ENCODE measurements around the gene ACTL7B.

ACTL7B gene

GRCh38 chr9:108874058-108874788 is 18.4 kb upstream of the ACTL7B start:
- FAIRE-seq (no peak), DNase-seq (ENCODE audit: extremely low spot score, insufficient read length, low read depth) (no peak)

DNA sequence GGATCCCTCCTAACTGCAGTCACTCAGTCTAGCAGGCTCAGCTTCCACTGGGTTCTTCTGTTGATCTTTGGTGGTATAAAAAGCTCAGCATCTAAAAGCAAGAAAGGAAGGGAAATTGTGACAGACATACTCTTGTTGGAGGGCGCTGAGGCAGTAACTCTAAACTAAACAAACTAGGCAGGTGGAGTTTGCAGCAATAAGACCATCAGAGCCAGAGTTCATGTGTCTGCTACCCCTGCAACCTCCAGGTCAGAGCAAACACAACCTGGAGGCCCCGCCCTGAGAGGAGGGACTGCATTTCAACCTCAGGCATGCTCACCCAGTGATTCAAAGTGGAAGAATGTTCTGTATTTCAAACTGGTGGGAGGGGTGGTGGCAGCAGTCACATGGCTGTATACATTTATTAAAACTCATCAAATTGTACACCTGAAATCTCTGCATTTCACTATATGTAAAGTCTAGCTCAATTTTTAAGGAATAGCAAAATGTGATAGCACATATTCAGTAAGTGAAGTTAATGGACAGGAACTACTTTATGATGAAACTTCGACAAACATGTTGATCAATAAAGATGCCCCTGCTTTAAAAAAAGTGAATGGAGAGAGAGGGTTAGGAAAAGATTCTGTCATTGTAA is 13.4 kb upstream of the ACTL7B start:
- FAIRE-seq (no peak), DNase-seq (ENCODE audit: extremely low spot score, insufficient read length, low read depth) (no peak)

DNA sequence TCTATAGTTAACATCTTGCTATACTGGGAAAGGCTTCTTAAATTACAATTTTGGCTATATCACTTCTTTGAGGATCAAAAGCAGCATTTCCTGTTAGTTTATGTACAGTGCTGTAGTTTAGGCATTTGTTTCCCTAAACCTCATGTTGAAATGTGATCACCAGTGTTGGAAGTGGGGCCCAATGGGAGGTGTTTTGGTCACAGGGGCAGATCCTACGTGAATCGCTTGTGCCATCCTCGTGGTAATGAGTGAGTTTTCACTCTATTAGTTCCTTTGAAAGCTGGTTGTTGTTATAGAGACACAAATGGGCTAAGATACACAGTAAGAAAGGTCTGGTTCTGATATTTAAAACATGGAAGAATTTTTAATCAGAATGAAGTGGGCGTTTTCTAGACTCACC is 12.0 kb upstream of the ACTL7B start:
- FAIRE-seq (no peak), DNase-seq (ENCODE audit: extremely low spot score, insufficient read length, low read depth) (no peak)

GRCh38 chr9:108867116-108867515 is 11.3 kb upstream of the ACTL7B start:
- no peak for DNase-seq (ENCODE audit: extremely low spot score, insufficient read length, low read depth)
- FAIRE-seq: no peak

GRCh38 chr9:108866001-108866420 is 10.2 kb upstream of the ACTL7B start:
- no peak for DNase-seq (ENCODE audit: extremely low spot score, insufficient read length, low read depth)
- FAIRE-seq: no peak

DNA sequence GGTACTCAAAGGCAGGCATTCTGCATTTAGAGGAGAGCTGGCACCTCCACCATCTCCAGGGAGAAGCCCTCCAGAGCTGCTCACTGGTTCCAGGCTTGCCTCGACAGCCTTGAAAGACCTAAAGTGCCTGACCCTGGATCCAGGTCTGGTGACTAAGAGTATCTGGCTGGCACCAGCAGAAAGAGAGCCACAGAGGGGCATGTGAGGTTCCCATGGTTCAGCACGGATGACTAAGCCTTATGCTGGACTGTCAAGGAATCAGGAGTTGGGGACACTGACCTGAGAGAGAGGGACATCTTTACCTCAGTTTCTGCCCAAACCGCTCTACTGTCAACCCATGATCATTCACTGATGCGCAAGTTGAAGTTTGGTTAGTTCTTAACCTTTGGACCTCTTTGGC is 9.3 kb upstream of the ACTL7B start:
- no peak for DNase-seq (ENCODE audit: extremely low spot score, insufficient read length, low read depth)
- FAIRE-seq: no peak

GRCh38 chr9:108864446-108864845 is 8.7 kb upstream of the ACTL7B start:
- FAIRE-seq: no peak
- DNase-seq (ENCODE audit: extremely low spot score, insufficient read length, low read depth): no peak

- FAIRE-seq (no peak), DNase-seq (ENCODE audit: extremely low spot score, insufficient read length, low read depth) (no peak)
Observed at GRCh38 chr9:108863891-108864290, 8.1 kb upstream of the ACTL7B start.

GRCh38 chr9:108861997-108862396 is 6.2 kb upstream of the ACTL7B start, which contains the start of gene ACTL7A:
Gene ACTL7A (plus strand): TSS chr9:108862266. CDS start chr9:108862323, 57 bp downstream.
- DNase-seq (ENCODE audit: extremely low spot score, insufficient read length, low read depth) (no peak), FAIRE-seq (no peak)

GRCh38 chr9:108861464-108861863 is 5.7 kb upstream of the ACTL7B start:
- DNase-seq (ENCODE audit: extremely low spot score, insufficient read length, low read depth): no peak
- no peak for FAIRE-seq

DNA sequence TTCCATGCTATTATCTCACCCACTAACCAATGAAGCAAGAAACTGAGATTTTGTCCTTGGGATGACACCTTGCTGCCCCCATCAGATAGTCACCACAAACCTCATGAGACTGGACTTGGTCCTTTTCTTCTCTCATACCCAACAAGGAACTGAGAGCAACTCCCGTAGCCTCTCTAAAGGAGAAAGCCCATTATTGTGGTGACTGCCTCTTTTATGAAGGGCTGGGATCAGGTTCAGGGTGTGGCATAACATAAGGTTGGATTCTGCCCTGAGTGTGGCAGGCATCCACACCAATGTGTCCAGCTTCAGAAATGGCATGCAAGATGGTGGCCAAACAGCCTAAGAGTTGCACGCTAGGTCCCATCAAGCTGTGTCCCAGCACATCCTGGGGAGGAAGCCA is 5.0 kb upstream of the ACTL7B start:
- DNase-seq (ENCODE audit: extremely low spot score, insufficient read length, low read depth) (no peak), FAIRE-seq (no peak)

GRCh38 chr9:108860354-108860753 is 4.6 kb upstream of the ACTL7B start:
- FAIRE-seq: no peak

DNA sequence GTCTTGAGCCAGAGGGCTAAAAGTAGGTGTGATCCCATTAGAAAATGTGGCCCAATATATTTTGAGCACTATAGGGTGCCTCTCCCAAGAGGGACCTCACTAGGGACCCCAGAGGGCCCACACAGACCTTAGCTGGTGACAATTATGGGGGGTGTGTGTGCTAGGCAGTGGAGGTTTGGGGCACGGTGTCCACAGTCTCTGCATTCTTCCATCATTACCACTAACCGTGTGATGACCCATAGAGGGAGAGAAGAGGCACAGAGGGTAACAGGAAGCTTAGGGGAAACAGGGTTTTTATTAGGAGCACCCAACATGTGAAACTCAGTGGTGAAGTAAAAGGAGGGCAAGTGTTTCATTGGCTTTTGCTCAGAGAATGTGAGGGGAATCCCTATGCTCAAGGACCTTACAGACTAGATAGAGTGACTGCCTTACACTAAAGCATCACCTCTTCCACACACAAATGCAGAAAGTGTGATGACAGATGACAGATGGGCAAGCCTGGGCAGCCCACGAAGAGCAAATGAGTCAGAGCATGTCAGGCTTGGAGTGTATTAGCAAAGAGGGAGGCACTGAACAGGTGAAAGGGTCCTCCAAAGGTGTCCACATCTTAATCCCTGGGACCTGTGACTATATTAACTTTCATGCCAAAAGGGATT is 3.8 kb upstream of the ACTL7B start:
- FAIRE-seq: no peak
- DNase-seq (ENCODE audit: extremely low spot score, insufficient read length, low read depth): no peak

More at GRCh38 chr9:108860354-108860753, 4.6 kb upstream of the ACTL7B start:
- no peak for DNase-seq (ENCODE audit: extremely low spot score, insufficient read length, low read depth)

- FAIRE-seq (no peak), DNase-seq (ENCODE audit: extremely low spot score, insufficient read length, low read depth) (no peak)
Observed at GRCh38 chr9:108857572-108857971, 1.8 kb upstream of the ACTL7B start.

- DNase-seq (ENCODE audit: extremely low spot score, insufficient read length, low read depth): no peak
- FAIRE-seq: no peak
Observed at GRCh38 chr9:108855529-108855886, 278 bp downstream of the ACTL7B start.

DNA sequence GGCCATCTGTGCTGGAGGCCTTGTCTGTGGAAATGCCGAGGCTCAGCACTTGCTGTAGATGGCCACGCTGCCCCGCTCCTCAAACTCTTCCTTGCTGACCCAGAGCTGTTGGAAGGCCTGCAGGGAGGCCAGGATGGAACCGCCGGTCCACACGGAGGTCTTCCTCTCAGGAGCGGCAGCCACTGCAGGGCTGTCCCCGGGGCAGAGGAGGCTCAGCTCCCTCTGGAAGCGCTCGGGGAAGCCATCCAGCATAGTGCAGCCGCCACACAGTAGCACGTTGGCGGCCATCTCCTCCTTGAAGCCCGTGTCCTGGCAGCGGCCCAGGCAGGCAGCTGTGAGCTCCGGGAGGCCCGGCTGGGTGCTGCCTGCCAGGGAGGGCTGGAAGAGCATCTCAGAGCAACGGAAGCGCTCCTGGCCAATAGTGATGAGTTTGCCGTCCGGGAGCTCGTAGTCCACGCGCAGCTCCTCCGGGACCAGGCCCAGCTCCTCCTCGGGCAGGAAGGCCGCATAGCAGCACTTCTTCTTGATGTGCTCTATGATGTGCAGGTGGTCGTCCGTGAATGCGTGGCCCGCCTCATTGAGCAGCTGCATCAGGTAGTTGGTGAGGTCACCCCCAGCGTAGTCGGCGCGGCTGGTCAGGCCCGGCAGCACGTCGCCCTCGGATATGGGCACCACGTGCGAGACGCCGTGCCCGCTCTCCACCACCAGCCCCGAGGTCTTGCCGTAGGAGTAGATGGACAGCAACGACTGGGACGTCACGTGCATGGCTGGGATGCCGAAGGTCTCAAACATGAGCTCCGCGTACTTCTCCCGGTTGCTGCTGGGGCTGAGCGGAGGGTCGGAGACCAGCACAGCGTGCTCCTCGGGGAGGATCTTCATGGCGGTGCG is 901 bp downstream of the ACTL7B start:
- no peak for FAIRE-seq

GRCh38 chr9:108854094-108854493 is 1.7 kb downstream of the ACTL7B start:
- DNase-seq (ENCODE audit: extremely low spot score, insufficient read length, low read depth): no peak
- FAIRE-seq: no peak

More for the DNA sequence above, 901 bp downstream of the ACTL7B start:
- DNase-seq (ENCODE audit: extremely low spot score, insufficient read length, low read depth): no peak

- no peak for DNase-seq (ENCODE audit: extremely low spot score, insufficient read length, low read depth)
- FAIRE-seq: no peak
Observed at GRCh38 chr9:108852079-108852478, 3.7 kb downstream of the ACTL7B start.

GRCh38 chr9:108851138-108851537 is 4.6 kb downstream of the ACTL7B start:
- FAIRE-seq (no peak), DNase-seq (ENCODE audit: extremely low spot score, insufficient read length, low read depth) (no peak)

DNA sequence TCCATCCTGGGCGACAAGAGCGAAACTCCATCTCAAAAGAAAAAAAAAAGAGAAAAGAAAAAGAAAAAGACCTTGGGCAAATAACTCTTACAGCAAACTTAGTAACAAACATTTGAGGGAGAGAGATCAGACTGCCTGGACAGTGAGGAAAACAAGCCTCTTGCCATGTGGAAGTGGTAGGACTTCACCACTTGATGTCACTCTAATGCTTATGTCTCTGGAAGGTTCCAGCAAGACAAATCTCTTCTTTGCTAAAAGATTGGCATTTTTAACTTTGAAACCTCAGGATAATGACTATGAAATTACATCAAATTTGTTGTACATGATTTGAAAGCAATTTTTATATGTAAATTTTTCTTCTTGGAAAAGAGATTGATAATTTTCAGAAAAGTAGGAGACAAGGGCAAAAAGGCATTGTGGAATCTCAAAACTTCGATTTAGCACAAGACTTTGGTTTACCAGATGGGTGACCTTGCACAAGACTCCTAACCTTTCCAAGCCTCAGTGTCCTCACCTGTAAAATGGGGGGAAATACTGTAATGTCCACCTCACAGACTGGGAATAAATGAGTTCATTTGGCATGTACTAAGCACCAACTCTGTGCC is 5.4 kb downstream of the ACTL7B start:
- DNase-seq (ENCODE audit: extremely low spot score, insufficient read length, low read depth): no peak
- FAIRE-seq: no peak

All from GM18507 (cell line).